K562 (cell line): ENCODE results near the gene GALK2. TPM values are rescaled to one million over a fixed set of nuclear protein-coding genes. Genes with fewer than 3 reads are reported as not detected.

ENCODE experiments used
- CTBP1 ChIP-seq: fragments of 450-650 bp; IDR thresholded peaks from 2 replicates; pipeline ENCODE4 v1.6.1; 2016; ENCODE audit warnings: borderline replicate concordance
- CXXC5 ChIP-seq: fragments of 250-450 bp; sonication (Bioruptor Pico); IDR thresholded peaks from 2 replicates; pipeline ENCODE4 v1.8.0; 2022; ENCODE audit warnings: inconsistent platforms, mild to moderate bottlenecking, moderate library complexity
- ETV5 ChIP-seq: sonication (generic); formaldehyde crosslinking; IDR thresholded peaks from 2 replicates; pipeline ENCODE4 v1.4.0; 2020; ENCODE audit warnings: low read depth, mild to moderate bottlenecking, missing genetic modification reagents
- HNRNPK ChIP-seq: fragments of 200-400 bp; formaldehyde crosslinking; IDR thresholded peaks from one replicate; pipeline ENCODE4 v1.6.1; 2018; ENCODE audit warnings: mild to moderate bottlenecking, low read depth, low read length; ENCODE audit not compliant: poor library complexity, severe bottlenecking
- MCM3 ChIP-seq: fragments of 450-650 bp; IDR thresholded peaks from 2 replicates; pipeline ENCODE4 v1.6.1; 2016
- MTA2 ChIP-seq: fragments of 450-650 bp; IDR thresholded peaks from 2 replicates; pipeline ENCODE4 v1.6.1; 2016; ENCODE audit warnings: low read depth
- NR2C2 ChIP-seq, 2 experiments: fragments of 200-800 bp in 1 of 2; sonication (Bioruptor generic) in 1 of 2; sonication (generic) in 1 of 2; formaldehyde crosslinking in 1 of 2; IDR thresholded peaks; 2 replicates each; pipeline versions ENCODE4 v1.6.1 to v1.8.0; 2016 to 2022; ENCODE audit warnings: mild to moderate bottlenecking in 1 of 2, missing compliant biosample characterization in 1 of 2, missing genetic modification characterization in 1 of 2, missing genetic modification reagents in 1 of 2
- PHB ChIP-seq: fragments of 250-450 bp; sonication (Bioruptor Pico); IDR thresholded peaks from 2 replicates; pipeline ENCODE4 v1.5.0; 2021
- TEAD4 ChIP-seq, 2 experiments: sonication (generic) in 1 of 2; formaldehyde crosslinking in 1 of 2; IDR thresholded peaks; 2 replicates each; pipeline versions ENCODE4 v1.6.1 to v1.8.0; 2012 to 2022; ENCODE audit warnings: borderline replicate concordance in 1 of 2, inconsistent platforms in 1 of 2, low read length in 1 of 2, mild to moderate bottlenecking in 1 of 2, missing genetic modification reagents in 1 of 2
- ZNF253 ChIP-seq: fragments of 250-450 bp; sonication (Bioruptor Pico); conservative IDR thresholded peaks from 2 replicates; pipeline ENCODE4 v1.6.1; 2021; ENCODE audit warnings: mild to moderate bottlenecking
- polyA plus RNA-seq, 8 experiments: library from polyadenylated mRNA; depleted of rRNA in 4 of 8; stranded (reverse) in 5 of 8; unstranded in 3 of 8; fragments of >200 nt; fragmentation: Nextera tagmentation in 2 of 8; fragmentation: Illumina TruSeq in 1 of 8; extraction: Ambion mirVana in 2 of 8; extraction: Trizol in 1 of 8; gene quantifications; 2 replicates each; pipeline versions ENCODE4 v1.2.1 to v1.2.3, GENCODE V29; 2011 to 2014; ENCODE audit warnings: inconsistent platforms in 1 of 8, missing spikeins in 1 of 8
- total RNA-seq, 7 experiments: library from RNA; depleted of rRNA in 6 of 7; stranded (reverse); fragments of >200 nt in 6 of 7; fragmentation: Illumina TruSeq in 2 of 7; extraction: Trizol in 2 of 7; gene quantifications; 2 replicates each; pipeline versions ENCODE4 v1.2.1 to v1.2.3, GENCODE V29; 2011 to 2021; ENCODE audit warnings: low replicate concordance in 1 of 7
- TF ChIP-seq, protein P1 (sequence below): sonication (generic); formaldehyde crosslinking; IDR thresholded peaks from 2 replicates; pipeline ENCODE4 v1.8.0; 2022; ENCODE audit warnings: mild to moderate bottlenecking, low read depth, missing genetic modification reagents
- TF ChIP-seq, protein P2 (sequence below): fragments of 250-450 bp; sonication (Bioruptor Pico); IDR thresholded peaks from 2 replicates; pipeline ENCODE4 v1.4.0; 2020; ENCODE audit warnings: mild to moderate bottlenecking, moderate library complexity, borderline replicate concordance
- TF ChIP-seq, protein P3 (sequence below): fragments of 200-800 bp; sonication (Bioruptor generic); IDR thresholded peaks from 2 replicates; pipeline ENCODE4 v1.6.1; 2017; ENCODE audit warnings: missing genetic modification characterization, missing compliant biosample characterization
- TF ChIP-seq, protein P4 (sequence below): fragments of 450-650 bp; IDR thresholded peaks from 2 replicates; pipeline ENCODE4 v1.6.1; 2018; ENCODE audit not compliant: partially characterized antibody
- TF ChIP-seq, protein P5 (sequence below): IDR thresholded peaks from 2 replicates; pipeline ENCODE4 v1.6.1; 2012; ENCODE audit warnings: low read depth, low read length, improper control_type of control experiment, borderline replicate concordance

GALK2 gene
- total and polyA plus RNA-seq, 9 of the 15 experiments (the other 6 are each of a cell fraction or from before 2014, with no cell fraction given) = 32.8 to 82.0 (median 54.4) TPM

DNA sequence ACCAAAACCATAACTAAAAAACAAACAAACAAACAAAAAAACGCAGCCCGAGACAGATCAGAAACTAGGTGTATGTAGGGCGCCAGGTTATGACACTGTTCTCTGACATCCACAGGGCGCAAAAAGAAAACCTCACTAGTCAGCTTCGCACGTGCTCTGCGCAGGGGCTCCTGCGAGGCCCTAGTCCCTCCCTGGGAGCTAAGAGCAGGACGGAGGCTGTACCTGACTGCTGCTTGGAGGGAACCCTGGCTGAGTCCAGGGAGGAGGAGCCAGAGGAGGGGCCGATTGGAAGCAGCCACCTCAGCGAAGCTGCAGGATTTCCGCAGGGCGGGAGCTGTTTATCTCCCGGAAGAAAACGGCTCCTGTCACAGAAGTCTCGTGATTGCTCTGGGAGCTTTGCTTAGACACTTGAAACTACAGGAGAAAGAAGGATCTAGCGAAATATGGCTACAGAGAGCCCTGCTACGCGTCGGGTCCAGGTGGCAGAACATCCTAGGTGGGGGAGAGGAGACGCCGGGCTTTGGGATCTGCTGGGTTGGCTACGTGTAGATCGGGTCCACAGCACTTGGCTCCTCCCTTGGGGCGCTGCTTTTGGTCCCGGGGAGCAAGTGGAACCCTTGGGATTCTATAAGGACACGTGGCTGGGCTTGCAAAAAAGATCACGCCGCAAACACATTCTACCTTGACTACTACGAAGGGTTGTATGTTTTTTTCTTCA is at the start of gene GALK2 (continued):
- TF ChIP-seq NR2C2 (CRISPR knock-in tag; IDR thresholded peaks at IDR 0.05) (peak; percentile 50; the same call in 1 of the 2 replicates), NR2C2 (tag; IDR thresholded peaks at IDR 0.05) (peak; percentile 66; the same call in 1 of the 2 replicates), HNRNPK (no peak), MTA2 (0 out of 2 replicates have a peak, but pooled peaks have one; percentile 7), ZNF253 (CRISPR knock-in tag) (no peak), TEAD4 (IDR thresholded peaks at IDR 0.05; ENCODE audit: low read length) (peak; percentile 38), TEAD4 (CRISPR knock-in tag; IDR thresholded peaks at IDR 0.05; ENCODE audit: borderline replicate concordance) (no peak), CTBP1 (peak; percentile 56; the same call in 1 of the 2 replicates), CXXC5 (peak; percentile 94), MCM3 (no peak), ETV5 (CRISPR knock-in tag) (peak; percentile 58; the same call in 1 of the 2 replicates), PHB (CRISPR knock-in tag) (no peak)
- TF ChIP-seq, protein P1, sequence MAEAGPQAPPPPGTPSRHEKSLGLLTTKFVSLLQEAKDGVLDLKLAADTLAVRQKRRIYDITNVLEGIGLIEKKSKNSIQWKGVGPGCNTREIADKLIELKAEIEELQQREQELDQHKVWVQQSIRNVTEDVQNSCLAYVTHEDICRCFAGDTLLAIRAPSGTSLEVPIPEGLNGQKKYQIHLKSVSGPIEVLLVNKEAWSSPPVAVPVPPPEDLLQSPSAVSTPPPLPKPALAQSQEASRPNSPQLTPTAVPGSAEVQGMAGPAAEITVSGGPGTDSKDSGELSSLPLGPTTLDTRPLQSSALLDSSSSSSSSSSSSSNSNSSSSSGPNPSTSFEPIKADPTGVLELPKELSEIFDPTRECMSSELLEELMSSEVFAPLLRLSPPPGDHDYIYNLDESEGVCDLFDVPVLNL (CRISPR knock-in tag) = no peak
- TF ChIP-seq, protein P2, sequence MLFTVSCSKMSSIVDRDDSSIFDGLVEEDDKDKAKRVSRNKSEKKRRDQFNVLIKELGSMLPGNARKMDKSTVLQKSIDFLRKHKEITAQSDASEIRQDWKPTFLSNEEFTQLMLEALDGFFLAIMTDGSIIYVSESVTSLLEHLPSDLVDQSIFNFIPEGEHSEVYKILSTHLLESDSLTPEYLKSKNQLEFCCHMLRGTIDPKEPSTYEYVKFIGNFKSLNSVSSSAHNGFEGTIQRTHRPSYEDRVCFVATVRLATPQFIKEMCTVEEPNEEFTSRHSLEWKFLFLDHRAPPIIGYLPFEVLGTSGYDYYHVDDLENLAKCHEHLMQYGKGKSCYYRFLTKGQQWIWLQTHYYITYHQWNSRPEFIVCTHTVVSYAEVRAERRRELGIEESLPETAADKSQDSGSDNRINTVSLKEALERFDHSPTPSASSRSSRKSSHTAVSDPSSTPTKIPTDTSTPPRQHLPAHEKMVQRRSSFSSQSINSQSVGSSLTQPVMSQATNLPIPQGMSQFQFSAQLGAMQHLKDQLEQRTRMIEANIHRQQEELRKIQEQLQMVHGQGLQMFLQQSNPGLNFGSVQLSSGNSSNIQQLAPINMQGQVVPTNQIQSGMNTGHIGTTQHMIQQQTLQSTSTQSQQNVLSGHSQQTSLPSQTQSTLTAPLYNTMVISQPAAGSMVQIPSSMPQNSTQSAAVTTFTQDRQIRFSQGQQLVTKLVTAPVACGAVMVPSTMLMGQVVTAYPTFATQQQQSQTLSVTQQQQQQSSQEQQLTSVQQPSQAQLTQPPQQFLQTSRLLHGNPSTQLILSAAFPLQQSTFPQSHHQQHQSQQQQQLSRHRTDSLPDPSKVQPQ (CRISPR knock-in tag) = no peak
- TF ChIP-seq, protein P3, sequence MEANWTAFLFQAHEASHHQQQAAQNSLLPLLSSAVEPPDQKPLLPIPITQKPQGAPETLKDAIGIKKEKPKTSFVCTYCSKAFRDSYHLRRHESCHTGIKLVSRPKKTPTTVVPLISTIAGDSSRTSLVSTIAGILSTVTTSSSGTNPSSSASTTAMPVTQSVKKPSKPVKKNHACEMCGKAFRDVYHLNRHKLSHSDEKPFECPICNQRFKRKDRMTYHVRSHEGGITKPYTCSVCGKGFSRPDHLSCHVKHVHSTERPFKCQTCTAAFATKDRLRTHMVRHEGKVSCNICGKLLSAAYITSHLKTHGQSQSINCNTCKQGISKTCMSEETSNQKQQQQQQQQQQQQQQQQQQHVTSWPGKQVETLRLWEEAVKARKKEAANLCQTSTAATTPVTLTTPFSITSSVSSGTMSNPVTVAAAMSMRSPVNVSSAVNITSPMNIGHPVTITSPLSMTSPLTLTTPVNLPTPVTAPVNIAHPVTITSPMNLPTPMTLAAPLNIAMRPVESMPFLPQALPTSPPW (CRISPR knock-in tag) = peak; percentile 72
- TF ChIP-seq, protein P4, sequence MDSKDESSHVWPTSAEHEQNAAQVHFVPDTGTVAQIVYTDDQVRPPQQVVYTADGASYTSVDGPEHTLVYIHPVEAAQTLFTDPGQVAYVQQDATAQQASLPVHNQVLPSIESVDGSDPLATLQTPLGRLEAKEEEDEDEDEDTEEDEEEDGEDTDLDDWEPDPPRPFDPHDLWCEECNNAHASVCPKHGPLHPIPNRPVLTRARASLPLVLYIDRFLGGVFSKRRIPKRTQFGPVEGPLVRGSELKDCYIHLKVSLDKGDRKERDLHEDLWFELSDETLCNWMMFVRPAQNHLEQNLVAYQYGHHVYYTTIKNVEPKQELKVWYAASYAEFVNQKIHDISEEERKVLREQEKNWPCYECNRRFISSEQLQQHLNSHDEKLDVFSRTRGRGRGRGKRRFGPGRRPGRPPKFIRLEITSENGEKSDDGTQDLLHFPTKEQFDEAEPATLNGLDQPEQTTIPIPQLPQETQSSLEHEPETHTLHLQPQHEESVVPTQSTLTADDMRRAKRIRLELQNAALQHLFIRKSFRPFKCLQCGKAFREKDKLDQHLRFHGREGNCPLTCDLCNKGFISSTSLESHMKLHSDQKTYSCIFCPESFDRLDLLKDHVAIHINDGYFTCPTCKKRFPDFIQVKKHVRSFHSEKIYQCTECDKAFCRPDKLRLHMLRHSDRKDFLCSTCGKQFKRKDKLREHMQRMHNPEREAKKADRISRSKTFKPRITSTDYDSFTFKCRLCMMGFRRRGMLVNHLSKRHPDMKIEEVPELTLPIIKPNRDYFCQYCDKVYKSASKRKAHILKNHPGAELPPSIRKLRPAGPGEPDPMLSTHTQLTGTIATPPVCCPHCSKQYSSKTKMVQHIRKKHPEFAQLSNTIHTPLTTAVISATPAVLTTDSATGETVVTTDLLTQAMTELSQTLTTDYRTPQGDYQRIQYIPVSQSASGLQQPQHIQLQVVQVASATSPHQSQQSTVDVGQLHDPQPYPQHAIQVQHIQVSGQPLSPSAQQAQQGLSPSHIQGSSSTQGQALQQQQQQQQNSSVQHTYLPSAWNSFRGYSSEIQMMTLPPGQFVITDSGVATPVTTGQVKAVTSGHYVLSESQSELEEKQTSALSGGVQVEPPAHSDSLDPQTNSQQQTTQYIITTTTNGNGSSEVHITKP = peak; percentile 69
- TF ChIP-seq, protein P5, sequence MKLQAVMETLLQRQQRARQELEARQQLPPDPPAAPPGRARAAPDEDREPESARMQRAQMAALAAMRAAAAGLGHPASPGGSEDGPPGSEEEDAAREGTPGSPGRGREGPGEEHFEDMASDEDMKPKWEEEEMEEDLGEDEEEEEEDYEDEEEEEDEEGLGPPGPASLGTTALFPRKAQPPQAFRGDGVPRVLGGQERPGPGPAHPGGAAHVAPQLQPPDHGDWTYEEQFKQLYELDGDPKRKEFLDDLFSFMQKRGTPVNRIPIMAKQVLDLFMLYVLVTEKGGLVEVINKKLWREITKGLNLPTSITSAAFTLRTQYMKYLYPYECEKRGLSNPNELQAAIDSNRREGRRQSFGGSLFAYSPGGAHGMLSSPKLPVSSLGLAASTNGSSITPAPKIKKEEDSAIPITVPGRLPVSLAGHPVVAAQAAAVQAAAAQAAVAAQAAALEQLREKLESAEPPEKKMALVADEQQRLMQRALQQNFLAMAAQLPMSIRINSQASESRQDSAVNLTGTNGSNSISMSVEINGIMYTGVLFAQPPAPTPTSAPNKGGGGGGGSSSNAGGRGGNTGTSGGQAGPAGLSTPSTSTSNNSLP = no peak
